Activated CD4-positive, alpha-beta T cell treated with anti-CD3 and anti-CD28 coated beads, Interleukin-2, Interleukin-4, amounts not matched to agents 100 ng/mL and 50 ng/mL, durations not matched to agents 16 hours and 8 hours (primary cell): ENCODE data around the gene ZNF222.
A peak's percentile ranks its signal among the peaks of the same experiment; 100 is the strongest.

ENCODE experiments used
- DNase-seq: peaks from one replicate; pipeline ENCODE4 v3.0.0-alpha.2; 2020; ENCODE audit warnings: low spot score

The ZNF222 gene

DNA sequence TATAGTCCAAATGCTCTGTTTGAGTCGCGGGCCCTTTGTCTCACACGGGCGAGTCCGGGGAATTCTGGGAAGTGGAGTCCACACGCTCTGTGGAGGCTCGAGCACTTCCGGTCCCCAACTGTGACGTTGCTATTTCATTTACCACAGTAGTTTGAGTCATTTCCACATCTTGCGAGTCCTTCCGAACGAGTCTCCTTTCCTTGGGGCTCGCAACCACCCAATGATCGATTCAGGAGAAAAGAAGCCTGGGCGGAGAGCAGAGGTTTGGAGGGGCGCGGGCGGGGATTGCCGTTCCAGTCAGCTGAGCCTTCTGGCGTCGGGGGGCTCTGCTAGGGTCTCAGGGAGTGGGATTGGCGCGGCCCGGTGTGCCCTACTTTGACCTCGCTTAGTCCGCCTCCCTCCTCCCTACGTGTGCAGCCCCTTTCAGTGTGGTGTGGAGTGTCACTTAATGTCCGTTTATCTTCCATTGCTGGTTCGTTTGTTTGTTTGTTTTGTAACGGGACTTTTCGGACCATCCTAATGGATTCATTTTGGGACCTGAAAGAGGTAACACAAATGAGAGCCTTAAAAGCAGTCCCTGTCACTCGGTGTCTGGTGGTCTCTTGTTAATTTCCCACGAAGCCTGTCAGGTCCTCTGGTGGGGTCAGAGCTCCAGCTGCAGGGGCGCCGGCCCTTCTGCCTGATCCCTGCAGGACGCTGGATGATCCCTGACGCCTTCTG is at the start of gene ZNF222:
Gene ZNF222, plus strand, starts transcription at position 163 of the 720 bp plus-strand sequence. Its CDS starts 58 bp downstream, at position 221.
- DNase-seq: peak; percentile 82

DNA sequence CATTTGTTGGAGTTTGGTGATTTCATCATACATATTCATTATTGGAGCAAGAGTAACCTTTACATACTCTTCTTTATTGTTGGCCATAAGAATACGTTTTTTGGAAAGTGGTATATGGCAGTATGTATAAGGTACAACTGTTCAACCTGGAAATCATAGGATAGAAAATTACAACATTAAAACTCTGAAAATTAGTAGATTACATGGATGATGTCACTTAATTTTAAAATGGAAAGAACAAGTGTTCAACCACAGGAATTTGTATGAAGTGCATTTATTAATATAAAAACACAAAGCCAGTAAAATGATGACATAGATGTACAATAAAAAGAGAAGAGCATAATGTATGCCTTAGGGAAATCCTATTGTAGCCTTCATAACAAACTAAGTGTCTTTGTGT is 48.4 kb upstream of the ZNF222 start:
- no peak for DNase-seq

DNA sequence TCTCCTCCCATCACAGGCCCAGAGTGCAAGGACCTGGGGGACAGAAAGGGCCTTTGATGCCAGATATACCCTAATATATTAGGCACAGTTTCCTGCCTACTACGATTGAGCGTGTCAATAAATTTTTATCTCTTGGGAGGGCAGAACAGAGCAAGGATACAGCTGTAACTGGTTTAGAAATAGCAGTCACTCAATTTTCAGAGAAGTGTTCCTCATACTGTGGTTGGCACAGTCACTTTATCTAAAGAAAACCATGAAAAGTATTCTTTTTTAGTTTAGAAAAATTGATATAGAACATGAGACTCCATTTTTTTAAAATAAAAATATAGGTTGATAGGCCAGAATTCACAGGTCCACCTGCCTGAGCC is 41.7 kb upstream of the ZNF222 start:
- no peak for DNase-seq

DNA sequence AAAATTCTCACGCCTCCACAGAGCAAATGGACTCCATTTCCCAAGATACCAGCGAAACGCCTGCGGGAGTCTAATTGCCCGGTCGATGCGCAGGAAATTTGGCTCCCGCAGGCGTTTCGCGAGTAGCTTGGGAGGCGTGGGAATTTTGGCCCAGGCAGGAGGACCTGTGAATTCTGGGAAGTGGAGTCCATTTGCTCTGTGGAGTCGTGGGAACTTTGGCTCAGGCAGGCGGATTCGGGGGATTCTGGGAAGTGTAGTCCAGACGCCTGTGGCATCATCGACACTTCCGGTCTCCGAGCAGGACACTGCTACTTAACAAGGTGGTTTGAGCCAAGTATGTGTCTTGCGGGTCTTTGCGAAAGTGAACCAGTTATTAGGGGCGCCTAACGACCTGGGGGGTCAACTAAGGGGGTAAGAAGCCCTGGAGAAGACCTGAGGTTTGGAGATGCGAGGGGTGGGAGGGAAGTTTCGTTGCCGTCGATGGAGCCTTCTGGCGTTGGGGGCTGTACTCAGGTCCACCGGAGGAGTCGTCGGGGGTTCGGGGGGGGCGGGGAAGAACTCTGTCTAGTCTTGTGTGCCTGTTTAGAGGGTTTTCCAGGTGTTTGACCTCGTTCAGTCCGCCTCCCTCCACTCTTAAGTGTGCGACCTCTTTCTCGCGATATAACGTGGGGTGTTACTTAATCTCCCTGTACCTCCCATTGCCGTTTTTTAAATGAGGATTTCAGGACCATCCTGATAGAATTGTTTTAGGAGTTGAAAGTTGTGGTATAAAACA is 41.1 kb upstream of the ZNF222 start, which contains the start of gene ZNF155:
Gene ZNF155, plus strand, starts transcription at position 277 of the 775 bp plus-strand sequence. CDS start 4,356 bp downstream, outside the sequence.
- peak; percentile 79 for DNase-seq

DNA sequence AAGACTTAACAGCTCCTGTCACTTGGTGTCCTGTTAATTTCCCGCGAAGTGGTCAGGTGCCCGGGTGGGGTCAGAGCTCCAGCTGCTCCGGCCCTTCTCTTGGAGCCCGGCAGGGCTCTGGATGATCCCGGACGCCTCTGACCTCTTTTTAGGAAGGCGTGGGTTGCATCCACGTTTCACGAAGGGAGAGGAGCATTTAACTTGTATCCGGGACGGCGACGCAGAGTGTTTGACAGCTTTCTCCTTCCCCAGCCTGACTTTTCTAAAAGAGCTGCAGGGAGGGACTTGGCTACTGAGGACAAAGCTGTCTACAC is 40.5 kb upstream of the ZNF222 start:
- no peak for DNase-seq

DNA sequence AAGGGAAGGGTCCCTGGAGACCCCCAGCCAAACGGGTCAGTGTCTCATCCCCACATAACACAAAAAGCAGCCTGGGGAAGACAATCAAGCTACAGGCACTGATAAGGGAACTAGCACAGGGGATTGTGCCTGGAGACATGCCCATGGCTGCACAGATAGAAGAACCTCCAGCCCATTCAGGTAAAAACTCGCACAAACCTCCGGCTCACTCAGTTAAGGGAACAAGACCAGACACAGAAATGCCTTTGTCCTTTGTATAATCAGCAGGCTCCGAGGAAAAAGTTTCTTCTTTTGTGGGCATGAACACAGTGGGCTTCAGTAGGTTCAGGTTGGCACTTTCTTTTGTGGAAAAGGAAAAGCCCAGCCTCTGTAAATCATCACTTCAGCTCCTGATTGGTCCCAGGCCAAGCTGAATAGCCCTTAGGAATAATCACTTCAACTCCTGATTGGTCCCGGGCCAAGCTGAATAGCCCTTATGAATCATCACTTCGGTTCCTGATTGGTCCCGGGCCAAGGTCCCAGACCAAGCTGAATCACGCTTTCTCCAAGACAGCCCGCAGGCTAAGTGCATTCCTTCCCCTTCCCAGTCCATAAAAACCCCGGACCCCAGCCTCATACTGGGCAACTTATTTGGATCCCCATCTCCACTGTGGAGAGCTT is 27.4 kb upstream of the ZNF222 start:
- DNase-seq: no peak

DNA sequence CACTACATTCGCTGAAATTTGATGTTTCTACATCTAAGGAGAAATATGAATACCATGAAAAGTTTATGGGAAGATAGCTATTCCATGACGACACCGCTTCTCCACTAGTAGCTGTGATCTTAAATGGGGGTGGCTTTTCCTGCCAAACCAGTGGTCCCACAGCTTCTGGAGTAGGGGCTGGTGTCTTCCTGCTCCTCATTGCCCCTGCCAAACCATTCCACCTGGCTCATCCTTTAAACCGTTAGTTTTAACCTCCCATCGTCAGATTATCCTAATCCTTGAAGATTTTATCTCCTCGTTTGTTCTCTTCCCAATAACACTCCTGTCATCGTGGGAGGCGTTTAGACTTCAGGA is 23.0 kb upstream of the ZNF222 start:
- DNase-seq: no peak

DNA sequence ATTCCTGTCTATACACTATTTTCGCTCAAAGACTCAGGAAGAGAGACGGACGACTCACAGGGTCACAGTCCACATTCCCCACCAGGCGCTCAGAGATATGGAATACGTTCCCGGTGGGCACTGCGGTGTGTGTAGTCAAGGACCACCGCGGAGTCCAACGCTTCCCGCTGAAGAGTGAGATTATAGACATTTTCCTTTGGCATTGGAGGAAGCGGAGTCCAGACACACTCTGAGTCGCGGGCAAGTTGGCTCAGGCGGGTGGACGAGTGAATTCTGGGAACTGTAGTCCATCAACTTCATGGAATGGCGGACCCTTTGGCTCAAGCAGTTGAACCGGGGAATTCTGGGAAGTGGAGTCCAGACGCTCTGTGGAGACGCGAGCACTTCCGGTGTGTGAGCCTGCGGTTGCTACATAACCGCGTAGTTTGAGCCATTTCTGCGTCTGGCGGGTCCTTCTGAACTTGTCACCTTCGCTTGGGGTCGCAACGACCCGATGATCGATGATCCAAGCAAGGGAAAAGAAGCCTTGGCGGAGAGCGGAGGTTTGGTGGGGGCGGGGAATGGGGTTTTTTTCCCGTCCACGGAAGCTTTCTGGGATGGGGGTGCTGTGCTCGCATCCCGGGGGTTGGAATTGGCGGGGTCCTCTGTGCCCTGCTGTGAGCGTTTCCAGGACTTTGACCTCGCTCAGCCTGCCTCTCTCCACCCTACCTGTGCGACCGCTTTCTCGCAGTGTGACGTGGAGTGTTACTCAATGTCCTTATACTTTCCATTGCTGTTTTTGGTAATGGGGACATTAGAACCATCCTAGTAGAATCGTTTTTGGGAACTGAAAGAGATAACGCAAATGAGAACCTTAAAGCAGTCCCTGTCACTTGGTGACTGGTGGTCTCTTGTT is 22.4 kb upstream of the ZNF222 start, which contains the start of gene ZNF230:
Gene ZNF230, plus strand, starts transcription at position 392 of the 895 bp plus-strand sequence. CDS start 4,122 bp downstream, outside the sequence.
- DNase-seq: peak; percentile 94

DNA sequence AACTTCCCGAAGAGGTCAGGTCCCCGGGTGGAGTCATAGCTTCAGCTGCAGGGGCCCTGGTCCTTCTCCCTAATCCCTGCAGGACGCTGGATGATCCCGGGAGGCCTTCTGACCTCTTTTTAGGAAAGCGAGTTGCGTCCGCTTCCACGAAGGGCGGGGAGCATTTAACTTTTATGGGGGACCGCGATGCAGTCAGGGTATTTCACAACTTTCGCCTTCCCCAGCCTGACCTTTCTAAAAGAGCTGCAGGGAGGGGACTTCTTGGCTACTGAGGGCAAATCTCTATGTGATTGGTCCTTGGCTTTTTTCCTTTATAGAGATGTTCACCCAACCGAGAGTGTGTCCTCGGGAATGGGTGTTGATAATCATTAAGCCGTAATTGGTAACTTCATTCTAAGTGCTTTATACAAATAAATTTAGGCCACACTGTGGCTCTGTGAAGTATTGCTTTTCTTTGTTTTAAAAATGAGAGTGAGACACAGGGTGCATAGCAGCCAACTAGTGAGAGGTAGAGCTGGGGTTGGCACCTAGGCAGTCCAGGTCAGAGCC is 21.6 kb upstream of the ZNF222 start:
- peak; percentile 5 for DNase-seq

DNA sequence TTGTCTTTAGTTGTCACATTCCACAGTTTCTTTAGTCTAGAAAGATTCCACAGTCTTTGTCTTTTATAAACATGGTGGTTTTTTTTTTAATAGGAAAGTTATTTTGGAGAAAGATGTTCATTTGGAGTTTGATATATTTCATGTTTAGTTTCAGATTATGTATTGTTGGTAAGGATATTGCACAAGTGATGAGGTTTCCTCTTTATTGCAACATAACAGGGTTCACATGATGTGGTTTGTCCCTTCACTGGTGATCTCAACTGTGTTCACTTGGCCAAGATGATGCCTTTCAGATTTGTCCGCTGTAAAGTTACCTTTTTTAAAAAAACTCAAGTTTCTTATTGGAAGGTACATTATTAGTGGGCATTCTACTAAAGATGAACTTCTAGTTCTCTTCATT is 19.2 kb upstream of the ZNF222 start:
- no peak for DNase-seq

DNA sequence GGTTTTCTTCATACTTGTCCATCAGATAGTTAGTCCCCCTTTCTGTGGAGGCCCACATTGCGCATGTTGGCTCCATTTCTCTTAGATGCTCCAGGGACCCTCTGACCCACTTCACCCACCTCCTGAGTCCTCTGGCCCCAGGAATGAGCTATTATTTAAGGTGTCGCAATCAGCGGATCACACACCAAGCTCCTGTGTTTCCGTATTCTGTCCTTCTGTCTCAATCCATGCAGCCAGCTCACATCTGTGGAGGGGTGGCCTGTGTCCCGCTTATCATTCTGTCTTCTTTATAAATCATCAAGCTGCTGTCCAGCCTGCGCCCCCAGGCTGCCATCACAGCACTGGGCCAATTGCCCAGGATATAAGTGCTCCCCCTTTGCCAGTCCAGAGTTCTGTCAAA is 17.7 kb upstream of the ZNF222 start:
- DNase-seq: no peak

DNA sequence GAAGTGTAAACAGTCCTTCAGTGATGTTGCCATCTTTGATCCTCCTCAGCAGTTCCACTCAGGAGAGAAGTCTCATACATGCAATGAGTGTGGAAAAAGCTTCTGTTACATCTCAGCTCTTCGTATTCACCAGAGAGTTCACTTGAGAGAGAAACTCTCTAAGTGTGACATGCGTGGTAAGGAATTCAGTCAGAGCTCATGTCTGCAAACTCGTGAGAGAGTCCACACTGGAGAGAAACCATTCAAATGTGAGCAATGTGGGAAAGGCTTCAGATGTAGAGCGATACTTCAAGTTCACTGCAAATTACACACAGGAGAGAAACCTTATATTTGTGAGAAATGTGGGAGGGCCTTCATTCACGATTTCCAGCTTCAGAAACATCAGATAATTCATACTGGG is 14.7 kb upstream of the ZNF222 start:
- no peak for DNase-seq

DNA sequence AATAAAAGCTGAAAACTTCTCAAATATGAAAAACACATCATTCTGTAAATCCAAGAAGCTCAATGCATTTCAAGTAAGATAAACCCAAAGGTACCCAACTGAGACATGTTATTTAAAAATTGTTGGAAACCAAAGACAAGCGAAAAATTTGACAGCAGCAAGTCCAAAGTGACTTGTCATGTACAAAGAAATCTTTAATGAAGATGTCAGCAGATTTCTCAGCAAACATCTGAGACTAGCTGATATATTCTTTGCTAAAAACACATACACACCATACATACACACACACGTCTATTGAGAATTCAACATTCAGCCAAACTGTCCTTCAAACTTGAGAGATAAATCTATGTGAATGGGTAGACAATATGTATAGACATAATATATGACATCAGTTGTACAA is 5.7 kb upstream of the ZNF222 start:
- DNase-seq: no peak

DNA sequence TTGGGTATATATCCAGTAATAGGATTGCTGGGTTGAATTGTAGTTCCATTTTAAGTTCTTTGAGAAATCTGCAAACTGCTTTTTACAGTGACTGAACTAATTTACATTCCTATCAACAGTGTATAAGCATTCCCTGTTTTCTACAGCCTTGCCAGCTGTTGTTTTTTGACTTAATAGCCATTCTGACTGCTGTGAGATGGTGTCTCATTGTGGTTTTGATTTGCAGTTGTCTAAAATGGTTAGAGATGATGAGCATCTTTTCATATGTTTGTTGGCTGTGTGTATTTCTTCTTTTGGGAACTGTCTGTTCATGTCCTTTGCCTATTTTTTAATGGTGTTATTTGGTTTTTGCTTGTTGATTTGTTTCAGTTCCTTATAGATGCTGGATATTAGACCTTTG is 4.0 kb upstream of the ZNF222 start:
- DNase-seq: no peak

DNA sequence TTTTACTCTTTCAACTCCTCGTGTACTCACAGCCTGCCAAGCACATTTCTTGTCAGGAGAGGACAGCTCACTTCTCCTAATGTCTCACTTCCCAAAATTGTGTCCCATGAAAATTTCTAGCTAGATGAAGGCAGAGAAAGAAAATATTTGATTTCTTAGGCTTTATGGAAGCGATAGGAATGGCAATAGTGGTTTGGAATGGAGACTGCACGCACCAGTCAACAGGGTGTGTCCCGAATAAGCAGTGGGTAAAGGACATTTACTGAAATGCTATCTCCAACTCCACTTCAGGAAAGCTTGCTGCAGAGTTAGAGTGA is 321 bp upstream of the ZNF222 start:
- DNase-seq: no peak

DNA sequence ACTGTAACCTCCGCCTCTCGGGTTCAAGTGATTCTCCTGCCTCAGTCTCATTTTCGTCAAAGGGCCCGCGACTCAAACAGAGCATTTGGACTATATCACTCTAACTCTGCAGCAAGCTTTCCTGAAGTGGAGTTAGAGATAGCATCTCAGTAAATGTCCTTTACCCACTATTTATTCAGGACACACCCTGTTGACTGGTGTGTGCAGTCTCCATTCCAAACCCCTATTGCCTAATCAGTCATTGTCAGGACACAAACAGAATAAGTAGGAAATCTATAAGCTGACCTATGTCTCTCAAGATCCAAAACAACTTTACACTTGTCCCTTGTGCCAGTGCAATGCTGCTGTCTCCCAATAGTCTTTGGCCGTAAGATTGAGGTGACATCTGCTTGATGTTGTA is 1.4 kb downstream of the ZNF222 start:
- DNase-seq: no peak

DNA sequence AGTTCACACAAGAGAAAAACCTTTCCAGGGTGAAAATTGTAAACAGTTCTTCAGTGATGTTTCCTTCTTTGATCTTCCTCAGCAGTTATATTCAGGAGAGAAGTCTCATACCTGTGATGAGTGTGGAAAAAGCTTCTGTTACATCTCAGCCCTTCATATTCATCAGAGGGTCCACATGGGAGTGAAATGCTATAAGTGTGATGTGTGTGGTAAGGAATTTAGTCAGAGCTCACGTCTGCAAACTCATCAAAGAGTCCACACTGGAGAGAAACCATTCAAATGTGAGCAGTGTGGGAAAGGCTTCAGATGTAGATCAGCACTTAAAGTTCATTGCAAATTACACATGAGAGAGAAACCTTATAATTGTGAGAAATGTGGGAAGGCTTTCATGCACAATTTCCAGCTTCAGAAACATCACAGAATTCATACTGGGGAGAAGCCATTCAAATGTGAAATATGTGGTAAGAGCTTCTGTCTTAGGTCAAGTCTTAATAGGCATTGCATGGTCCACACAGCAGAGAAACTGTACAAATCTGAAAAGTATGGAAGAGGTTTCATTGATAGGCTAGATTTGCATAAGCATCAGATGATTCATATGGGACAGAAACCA is 6.9 kb downstream of the ZNF222 start:
- no peak for DNase-seq

DNA sequence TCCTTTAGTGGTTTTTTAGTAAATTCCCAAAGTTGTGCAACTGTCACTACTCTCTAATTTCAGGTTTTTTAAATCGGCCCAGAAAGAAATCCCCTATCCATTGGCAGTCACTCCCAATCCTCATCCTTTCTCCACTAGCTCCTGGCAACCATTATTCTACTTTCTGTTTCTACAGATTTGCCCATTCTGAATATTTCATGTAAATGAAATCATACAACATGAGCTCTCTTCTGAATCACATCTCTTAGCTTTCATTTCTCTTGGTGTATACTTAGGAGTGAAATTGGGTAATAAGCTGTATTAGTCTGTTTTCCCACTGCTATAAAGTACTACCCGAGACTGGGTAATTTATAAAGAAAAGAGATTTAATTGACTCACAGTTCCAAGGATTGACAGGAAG is 17.0 kb downstream of the ZNF222 start:
- DNase-seq: no peak

DNA sequence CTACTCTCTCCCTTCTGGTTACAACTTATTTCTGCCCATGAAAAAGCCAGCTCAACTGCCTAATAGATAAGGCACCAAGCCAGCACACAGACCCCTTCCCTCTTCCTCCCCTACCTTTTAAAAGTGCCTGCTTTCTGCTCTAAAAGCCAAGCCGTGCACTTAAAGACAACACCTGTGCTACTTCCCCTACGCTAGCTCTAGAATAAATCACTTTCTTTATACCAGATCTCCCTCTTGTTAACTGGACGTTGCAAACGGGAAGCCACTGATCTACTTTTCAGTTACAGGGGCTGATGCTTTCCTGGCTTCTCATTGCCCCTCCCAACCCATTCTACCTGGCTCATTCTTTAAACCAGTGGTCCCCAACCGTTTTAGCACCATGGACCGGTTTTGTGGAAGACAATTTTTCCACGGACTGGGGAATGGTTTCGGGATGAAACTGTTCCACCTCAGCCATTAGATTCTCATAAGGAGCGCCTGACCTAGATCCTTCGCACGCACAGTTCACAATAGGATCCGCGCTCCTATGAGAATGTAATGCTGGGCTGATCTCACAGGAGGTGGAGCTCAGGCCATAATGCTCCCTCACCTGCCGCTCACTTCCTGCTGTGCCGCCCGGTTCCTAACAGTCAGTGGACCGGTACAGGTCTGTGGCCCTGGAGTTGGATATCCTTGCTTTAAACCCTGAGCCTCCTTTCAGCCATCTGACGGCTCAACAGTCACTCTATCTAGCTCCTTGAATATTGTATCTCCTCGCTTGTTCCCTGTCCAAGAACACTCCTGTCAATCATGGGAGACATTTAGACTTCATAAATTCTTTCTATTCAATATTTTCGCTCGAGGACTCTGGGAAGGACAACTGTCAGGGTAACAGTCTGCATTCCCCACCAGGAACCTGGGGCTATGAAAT is 25.8 kb downstream of the ZNF222 start:
- no peak for DNase-seq

DNA sequence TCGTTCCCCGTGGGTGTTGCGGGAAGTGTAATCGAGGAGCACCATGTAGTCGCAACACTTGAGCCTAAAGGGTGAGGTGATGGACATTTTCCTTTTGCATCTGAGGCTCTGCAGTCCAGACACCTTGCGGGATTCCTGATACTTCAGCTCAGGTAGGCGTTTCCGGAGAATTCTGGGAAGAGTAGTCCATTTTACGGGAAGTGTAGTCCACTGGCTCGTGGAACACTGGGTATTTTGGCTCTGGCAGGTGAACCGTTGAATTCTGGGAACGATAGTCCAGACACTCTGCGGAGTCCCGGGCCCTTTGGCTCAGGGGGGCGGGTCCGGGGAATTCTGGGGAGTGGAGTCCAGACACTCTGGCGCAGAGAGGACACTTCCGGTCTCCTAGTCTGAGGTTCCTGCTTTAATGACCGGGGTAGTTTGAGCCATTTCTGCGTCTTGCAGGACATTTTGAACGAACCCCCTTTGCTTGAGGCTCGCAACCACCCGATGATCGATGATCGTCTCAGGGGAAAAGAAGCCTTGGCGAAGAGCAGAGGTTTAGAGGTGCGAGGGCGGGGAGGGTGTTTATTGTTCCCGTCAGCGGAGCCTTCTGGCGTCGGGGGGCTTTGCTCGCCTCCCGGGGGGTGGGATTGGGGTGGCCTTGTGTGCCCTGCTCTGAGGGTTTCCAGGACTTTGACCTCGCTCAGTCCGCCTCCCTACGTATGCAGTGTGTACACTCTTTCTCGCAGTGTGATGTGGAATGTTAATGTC is 26.6 kb downstream of the ZNF222 start, which contains the start of gene ZNF223:
Gene ZNF223, plus strand, starts transcription at position 387 of the 753 bp plus-strand sequence. CDS start 3,141 bp downstream, outside the sequence.
- DNase-seq: no peak
